GM21447 (cell line): ENCODE measurements around the gene PIAS3.

ENCODE experiments used
- ATAC-seq: cut with Tn5 transposase; IDR thresholded peaks from one replicate; pipeline ENCODE4 v1.9.1; 2021; ENCODE audit not compliant: unreplicated experiment

The PIAS3 gene

DNA sequence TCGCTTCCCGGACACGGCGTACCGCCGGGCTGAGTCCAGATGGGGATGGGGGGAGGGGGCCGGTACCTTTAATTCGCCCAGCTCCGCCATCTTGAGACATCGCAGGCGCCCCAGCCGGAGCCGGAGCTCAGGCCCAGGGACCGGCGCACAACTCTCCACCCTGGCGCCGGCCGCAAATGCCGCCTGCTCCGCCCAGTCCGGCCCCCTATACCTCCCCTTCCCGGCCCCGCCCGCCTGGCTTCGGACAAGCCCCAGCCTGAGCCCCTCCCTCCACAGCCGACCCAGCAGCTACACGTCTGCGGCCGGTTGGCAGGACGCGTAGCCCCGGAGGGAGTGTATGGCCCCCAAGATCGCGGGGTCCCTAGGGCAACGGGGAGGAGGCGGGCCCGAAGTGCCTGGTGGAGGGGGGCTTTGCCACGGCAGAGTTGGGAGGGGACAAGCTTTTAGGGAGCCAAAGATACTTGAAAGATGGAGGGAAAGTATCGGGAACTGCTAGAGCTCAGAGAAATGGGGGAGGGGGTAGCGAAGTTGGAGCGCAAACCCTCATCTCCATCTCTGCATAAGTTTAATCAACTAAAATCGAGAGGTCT lies at the start of gene PIAS3:
TSS of gene PIAS3 (minus strand) at position 181 of the 590 bp plus-strand sequence. CDS start at position 90, 91 bp downstream.
- peak; percentile 72 for ATAC-seq

DNA sequence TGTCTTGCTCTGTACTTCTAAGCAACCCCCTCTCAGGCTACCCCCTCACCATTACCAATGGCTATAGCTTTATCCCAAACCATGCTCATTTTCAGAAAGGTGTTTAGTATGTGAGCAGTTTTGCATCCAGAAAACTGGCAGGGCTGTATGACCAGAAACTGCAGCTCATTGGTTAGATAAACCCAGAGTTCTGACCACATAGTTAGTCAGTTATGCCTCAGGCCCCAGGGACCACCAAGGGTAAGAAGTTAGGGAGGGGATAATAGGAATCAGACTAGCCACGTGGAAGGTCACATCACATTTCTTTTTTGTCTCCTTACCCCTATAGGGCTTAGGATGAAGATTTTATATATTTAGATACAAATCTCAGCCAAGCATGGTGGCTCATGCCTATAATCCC lies 49.8 kb upstream of the PIAS3 start:
- ATAC-seq: no peak

DNA sequence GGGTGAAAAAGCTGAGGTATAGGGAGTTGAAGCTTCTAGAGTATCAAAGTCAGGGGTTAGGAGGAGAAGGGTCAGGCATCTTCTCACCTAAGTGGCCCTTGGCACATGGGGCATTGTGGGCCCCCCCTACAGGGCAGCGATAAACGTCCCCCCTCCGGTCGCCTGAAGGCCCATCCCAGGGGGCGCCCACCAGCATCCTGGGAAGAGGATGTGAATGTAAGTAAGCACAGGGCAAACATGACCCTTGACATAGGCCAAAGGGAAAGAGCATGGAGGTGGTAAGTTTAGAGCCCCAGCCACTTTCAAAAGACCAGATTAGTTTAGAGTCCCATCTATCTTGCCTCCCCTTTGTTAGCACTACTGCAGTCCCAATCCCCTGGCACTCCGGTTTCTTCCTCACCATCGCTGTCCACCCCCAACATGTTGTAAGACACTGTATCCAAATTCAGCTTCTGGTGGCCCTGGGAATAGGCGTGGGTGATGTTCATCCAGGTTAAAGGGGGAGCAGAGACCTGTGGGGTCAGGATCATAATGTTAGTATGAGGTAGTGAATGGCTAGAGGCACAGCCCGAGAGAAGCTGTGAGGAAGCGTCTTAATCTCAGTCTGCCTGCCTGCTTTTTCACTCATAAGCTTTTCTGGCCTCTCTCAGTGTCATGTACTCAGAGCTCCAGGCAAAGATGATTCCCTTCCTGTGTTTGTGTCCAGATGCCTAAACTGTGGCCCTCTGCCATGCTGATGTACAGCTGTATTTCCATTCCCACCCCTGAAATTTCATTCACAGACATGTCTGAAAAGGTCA lies 48.3 kb upstream of the PIAS3 start:
- no peak for ATAC-seq

DNA sequence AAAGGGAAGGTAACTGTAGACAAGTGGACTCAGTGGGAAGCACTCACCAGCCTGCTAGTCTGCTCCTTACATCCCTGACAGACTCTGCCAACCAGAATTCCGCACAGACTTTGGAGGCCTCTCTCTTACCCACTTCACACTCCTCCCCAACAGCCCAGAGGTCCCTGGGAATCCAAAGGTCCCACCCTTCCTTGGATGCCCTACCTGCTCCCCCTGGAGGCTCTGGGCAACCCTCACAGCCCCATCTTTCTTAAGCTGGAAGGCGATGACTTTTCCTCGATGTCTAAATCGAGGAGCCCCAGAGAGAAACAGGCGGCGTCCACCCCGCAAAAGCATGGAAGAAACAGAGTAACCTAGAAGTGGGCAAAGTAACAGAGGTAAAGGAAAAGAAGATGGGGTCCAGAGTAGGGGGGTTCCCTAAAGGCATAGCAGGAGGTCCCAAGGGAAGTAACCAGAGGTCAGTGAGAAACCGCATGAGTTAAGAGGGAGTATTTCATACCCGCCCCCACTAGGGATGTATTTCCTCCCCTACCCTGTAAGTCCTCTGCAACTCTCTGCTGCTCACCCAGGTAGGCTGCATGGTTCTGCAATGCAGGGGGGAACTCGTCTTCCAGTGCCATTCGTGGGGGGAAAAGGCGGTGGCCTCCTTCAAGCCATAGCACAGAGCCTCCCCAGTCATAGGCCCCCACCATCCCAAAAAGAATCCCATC lies 42.6 kb upstream of the PIAS3 start:
- no peak for ATAC-seq

DNA sequence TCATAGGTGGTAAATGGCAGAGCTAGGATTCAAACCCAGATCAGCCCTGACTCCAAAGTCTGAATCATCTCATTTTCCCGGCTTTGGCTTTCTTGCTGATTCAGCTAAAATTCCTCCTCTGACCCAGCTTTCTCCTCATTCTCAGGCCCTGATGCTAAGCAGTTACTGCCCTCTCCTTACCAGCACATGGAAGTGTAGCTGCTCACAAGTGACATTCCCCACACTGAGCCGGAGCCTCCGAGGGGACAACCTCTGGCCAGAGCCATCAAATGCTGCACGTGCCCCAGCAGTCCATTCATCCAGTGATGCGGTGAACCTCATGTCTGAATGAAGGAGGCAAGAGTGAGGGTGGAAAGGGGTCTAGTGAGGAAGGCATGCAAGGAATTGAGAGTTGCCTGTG lies 39.9 kb upstream of the PIAS3 start:
- ATAC-seq: no peak

DNA sequence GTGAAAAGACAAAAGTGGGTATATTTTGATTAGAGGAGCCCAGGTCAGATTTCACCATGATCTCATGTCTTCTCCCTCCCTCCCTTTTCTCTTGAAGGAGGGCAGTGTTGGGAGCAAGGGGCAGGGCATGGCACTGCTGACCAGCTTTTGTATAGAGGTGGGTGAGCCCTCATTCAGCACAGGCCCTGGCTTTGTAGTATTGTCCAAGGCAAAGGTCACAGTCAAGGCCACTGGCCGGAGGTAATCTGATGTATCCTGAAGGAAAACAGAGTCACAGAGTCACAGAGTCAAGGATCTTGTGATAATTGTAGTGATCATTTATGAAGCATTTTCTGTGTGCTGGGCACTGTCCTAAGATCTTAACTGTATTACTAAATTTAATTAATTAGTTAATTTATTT lies 39.1 kb upstream of the PIAS3 start:
- ATAC-seq: no peak

DNA sequence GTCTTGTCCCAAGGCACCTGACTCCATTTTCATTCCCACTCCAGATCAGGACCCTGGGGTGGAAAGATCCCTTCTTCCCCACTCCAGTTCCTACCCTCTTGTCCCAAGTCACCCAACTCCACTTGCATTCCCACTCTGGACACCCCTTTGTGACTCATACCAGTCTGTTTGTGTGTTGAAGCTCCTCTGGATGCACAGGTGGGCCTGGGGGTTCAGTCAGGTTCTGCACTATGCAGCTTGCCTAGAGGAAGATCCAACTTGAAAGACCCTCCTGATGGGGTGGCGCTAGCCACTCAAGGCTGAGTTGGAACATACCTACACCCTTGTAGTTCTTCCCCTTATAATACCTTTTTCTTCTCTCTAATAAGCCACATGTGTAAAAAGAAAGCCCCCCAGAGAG lies 36.6 kb upstream of the PIAS3 start:
- ATAC-seq: no peak

GRCh38 chr1:145893306-145894055 lies 34.6 kb upstream of the PIAS3 start:
- no peak for ATAC-seq

GRCh38 chr1:145892486-145893087 lies 33.7 kb upstream of the PIAS3 start:
- ATAC-seq: no peak

GRCh38 chr1:145891587-145892485 lies 33.0 kb upstream of the PIAS3 start:
- ATAC-seq: no peak

- ATAC-seq: no peak
Measured at GRCh38 chr1:145891143-145891542, 32.3 kb upstream of the PIAS3 start.

- ATAC-seq: no peak
Measured at GRCh38 chr1:145889722-145890121, 30.8 kb upstream of the PIAS3 start.

GRCh38 chr1:145887631-145888030 lies 28.8 kb upstream of the PIAS3 start:
- no peak for ATAC-seq

GRCh38 chr1:145886816-145887215 lies 27.9 kb upstream of the PIAS3 start:
- no peak for ATAC-seq

GRCh38 chr1:145886390-145886789 lies 27.5 kb upstream of the PIAS3 start:
- no peak for ATAC-seq

- peak; percentile 98 for ATAC-seq
Measured at GRCh38 chr1:145885738-145886287, 26.9 kb upstream of the PIAS3 start, which contains the start of gene ANKRD35. Gene ANKRD35, minus strand, starts transcription at chr1:145885866. Its CDS starts 108 bp downstream, at chr1:145885758.

- no peak for ATAC-seq
Measured at GRCh38 chr1:145884675-145885074, 25.8 kb upstream of the PIAS3 start.

DNA sequence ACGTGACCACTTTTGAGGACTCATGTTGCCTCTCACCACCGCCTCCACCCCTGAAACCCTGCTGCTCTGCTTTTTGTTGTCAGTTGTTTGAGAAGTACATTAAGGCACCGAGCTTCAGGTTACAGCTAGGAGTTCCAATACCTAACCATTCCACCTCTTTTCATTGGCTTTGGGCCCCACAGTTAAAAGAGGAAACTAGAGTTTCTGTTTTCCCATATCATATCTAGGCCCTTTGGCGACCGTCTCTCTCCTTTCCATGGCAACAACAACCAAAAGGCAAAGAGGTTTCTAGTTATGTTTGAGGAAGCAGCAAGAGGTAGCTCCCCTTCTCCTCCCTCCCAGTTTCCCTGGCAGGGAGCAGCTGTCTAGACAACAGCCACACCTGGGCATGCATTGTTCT lies 20.9 kb upstream of the PIAS3 start:
- no peak for ATAC-seq

GRCh38 chr1:145878724-145879123 lies 19.8 kb upstream of the PIAS3 start:
- no peak for ATAC-seq
